ENCODE data around the gene HAUS7. TPM values are rescaled to one million over a fixed set of nuclear protein-coding genes. Genes with fewer than 3 reads are reported as not detected.

HAUS7 gene
- polyA plus RNA-seq, 1 donor from 2014 or later = 27.7 TPM

DNA sequence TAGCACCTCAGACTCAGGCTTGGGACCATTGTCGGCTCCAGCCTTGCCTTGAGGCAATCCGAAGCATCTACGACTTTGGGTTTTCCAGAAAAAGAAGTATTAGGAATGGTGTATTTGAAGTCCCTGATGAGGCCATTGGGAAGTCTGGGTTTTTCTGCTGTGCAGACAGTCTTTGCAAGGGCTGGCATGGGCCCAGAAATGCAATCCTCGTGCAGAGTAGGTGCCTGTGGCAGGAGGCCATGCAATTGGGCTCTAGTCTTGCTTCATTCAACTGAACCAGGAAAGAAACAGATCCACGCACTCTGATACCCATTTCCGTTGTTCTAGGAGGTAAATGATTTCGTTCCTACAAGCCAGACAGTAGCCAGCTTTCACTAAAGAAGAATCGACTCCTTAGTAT, 46.7 kb downstream of the HAUS7 start:
- TF ChIP-seq SMC3 (conservative IDR thresholded peaks at IDR 0.05; ENCODE audit: poor library complexity) = no peak
- no peak for TF ChIP-seq EP300 (conservative IDR thresholded peaks at IDR 0.05; ENCODE audit: poor library complexity, severe bottlenecking)
- no peak for TF ChIP-seq POLR2AphosphoS5 (IDR thresholded peaks at IDR 0.05)
- no peak for TF ChIP-seq EZH2 (IDR thresholded peaks at IDR 0.05; ENCODE audit: borderline replicate concordance, insufficient read depth, low read length, poor library complexity, severe bottlenecking)
- TF ChIP-seq, protein P1, sequence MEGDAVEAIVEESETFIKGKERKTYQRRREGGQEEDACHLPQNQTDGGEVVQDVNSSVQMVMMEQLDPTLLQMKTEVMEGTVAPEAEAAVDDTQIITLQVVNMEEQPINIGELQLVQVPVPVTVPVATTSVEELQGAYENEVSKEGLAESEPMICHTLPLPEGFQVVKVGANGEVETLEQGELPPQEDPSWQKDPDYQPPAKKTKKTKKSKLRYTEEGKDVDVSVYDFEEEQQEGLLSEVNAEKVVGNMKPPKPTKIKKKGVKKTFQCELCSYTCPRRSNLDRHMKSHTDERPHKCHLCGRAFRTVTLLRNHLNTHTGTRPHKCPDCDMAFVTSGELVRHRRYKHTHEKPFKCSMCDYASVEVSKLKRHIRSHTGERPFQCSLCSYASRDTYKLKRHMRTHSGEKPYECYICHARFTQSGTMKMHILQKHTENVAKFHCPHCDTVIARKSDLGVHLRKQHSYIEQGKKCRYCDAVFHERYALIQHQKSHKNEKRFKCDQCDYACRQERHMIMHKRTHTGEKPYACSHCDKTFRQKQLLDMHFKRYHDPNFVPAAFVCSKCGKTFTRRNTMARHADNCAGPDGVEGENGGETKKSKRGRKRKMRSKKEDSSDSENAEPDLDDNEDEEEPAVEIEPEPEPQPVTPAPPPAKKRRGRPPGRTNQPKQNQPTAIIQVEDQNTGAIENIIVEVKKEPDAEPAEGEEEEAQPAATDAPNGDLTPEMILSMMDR (IDR thresholded peaks at IDR 0.05; ENCODE audit: poor library complexity, severe bottlenecking) = no peak
- TF ChIP-seq RAD21 (conservative IDR thresholded peaks at IDR 0.05) = no peak
- TF ChIP-seq TAF1 (IDR thresholded peaks at IDR 0.05; ENCODE audit: low read depth) = no peak
- TF ChIP-seq, protein P2, sequence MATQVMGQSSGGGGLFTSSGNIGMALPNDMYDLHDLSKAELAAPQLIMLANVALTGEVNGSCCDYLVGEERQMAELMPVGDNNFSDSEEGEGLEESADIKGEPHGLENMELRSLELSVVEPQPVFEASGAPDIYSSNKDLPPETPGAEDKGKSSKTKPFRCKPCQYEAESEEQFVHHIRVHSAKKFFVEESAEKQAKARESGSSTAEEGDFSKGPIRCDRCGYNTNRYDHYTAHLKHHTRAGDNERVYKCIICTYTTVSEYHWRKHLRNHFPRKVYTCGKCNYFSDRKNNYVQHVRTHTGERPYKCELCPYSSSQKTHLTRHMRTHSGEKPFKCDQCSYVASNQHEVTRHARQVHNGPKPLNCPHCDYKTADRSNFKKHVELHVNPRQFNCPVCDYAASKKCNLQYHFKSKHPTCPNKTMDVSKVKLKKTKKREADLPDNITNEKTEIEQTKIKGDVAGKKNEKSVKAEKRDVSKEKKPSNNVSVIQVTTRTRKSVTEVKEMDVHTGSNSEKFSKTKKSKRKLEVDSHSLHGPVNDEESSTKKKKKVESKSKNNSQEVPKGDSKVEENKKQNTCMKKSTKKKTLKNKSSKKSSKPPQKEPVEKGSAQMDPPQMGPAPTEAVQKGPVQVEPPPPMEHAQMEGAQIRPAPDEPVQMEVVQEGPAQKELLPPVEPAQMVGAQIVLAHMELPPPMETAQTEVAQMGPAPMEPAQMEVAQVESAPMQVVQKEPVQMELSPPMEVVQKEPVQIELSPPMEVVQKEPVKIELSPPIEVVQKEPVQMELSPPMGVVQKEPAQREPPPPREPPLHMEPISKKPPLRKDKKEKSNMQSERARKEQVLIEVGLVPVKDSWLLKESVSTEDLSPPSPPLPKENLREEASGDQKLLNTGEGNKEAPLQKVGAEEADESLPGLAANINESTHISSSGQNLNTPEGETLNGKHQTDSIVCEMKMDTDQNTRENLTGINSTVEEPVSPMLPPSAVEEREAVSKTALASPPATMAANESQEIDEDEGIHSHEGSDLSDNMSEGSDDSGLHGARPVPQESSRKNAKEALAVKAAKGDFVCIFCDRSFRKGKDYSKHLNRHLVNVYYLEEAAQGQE (IDR thresholded peaks at IDR 0.05; ENCODE audit: borderline replicate concordance) = no peak
- TF ChIP-seq MXI1 (conservative IDR thresholded peaks at IDR 0.05; ENCODE audit: poor library complexity, severe bottlenecking) = no peak
- Histone ChIP-seq H3K9me3 (ENCODE audit: low read length) (no peaks in the 10 kb centered on the region), H3K9ac (ENCODE audit: low read length) (no peak overlapping the region), H3K4me2 (ENCODE audit: low read length) (no peak overlapping the region), H2AFZ (ENCODE audit: low read depth, low read length) (no peak overlapping the region), H3K27me3 (ENCODE audit: insufficient read depth, low read depth, low read length) (no peaks in the 10 kb centered on the region), H3F3A (ENCODE audit: insufficient read depth, low read length, poor library complexity, severe bottlenecking) (no peaks in the 10 kb centered on the region), H3K4me3 (ENCODE audit: low read length) (no peak overlapping the region), H3K27ac (ENCODE audit: low read length) (no peak overlapping the region), H3K36me3 (ENCODE audit: insufficient read depth, low read length) (no peaks in the 10 kb centered on the region), H4K20me1 (ENCODE audit: insufficient read depth) (no peaks in the 10 kb centered on the region), H3K79me2 (replicated peaks; ENCODE audit: insufficient read depth, low read length) (no peaks in the 10 kb centered on the region), H3K9me2 (ENCODE audit: insufficient read depth, low read length) (no peaks in the 10 kb centered on the region)

DNA sequence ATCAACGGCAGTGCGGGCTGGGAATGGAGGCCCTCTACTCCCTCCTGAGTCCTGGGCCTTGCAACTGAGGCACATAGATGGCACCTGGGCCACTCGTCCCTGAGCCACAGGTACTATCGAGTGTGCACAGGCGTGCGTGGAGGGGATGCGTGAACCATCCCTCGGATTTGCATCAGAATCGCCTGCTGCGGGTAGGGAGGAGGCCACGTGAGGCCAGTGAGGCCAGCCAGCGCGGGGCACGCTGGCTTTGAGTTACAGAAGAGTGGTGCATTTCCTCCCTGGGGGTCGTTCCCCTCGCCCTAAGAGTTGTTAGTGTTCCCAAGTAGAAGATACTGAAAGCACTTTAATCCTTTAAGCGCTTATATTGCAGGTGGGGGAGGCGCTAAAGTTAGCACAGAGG, 48.5 kb downstream of the HAUS7 start:
- no peaks in the 10 kb centered on the region for H3K9me3 ChIP-seq (ENCODE audit: low read length)
- no peaks in the 10 kb centered on the region for H3K79me2 ChIP-seq (replicated peaks; ENCODE audit: insufficient read depth, low read length)
- no peak overlapping the region for H3K4me2 ChIP-seq (ENCODE audit: low read length)
- H3K27ac ChIP-seq (ENCODE audit: low read length) = no peak overlapping the region
- no peaks in the 10 kb centered on the region for H3K36me3 ChIP-seq (ENCODE audit: insufficient read depth, low read length)
- no peaks in the 10 kb centered on the region for H3K27me3 ChIP-seq (ENCODE audit: insufficient read depth, low read depth, low read length)
- no peak for TF ChIP-seq SMC3 (conservative IDR thresholded peaks at IDR 0.05; ENCODE audit: poor library complexity)
- no peak for TF ChIP-seq EZH2 (IDR thresholded peaks at IDR 0.05; ENCODE audit: borderline replicate concordance, insufficient read depth, low read length, poor library complexity, severe bottlenecking)
- TF ChIP-seq MXI1 (conservative IDR thresholded peaks at IDR 0.05; ENCODE audit: poor library complexity, severe bottlenecking) = no peak
- TF ChIP-seq RAD21 (conservative IDR thresholded peaks at IDR 0.05) = no peak
- H3K4me3 ChIP-seq (ENCODE audit: low read length) = no peak overlapping the region
- H3K9me2 ChIP-seq (ENCODE audit: insufficient read depth, low read length) = no peaks in the 10 kb centered on the region
- no peak overlapping the region for H3K9ac ChIP-seq (ENCODE audit: low read length)
- no peaks in the 10 kb centered on the region for H4K20me1 ChIP-seq (ENCODE audit: insufficient read depth)
- H3F3A ChIP-seq (ENCODE audit: insufficient read depth, low read length, poor library complexity, severe bottlenecking) = no peaks in the 10 kb centered on the region
- no peak overlapping the region for H2AFZ ChIP-seq (ENCODE audit: low read depth, low read length)

All from neural cell (in vitro differentiated cells).